ENCODE data around the gene XPR1. TPM values are rescaled to one million over a fixed set of nuclear protein-coding genes. Genes with fewer than 3 reads are reported as not detected.

The XPR1 gene
- total RNA-seq, 3 donors from 2014 or later (not counting 1 experiment from before 2014, with no cell fraction given) = 14.8 to 18.2 (median 16.7) TPM

- H3K4me3 ChIP-seq (ENCODE audit: low read length) = no peak overlapping the region
- intact Hi-C loops (cut with micrococcal nuclease) = no loop called here
- no peaks in the 10 kb centered on the region for H3K27me3 ChIP-seq (ENCODE audit: control insufficient read depth, insufficient read depth, low read length)
- H3K36me3 ChIP-seq (ENCODE audit: control insufficient read depth, insufficient read depth, low read length) = peaks cover 1% of the 10 kb centered on the region
- H3K4me1 ChIP-seq (ENCODE audit: control insufficient read depth, insufficient read depth, low read length) = no peaks in the 10 kb centered on the region
- no peak overlapping the region for H3K27ac ChIP-seq (ENCODE audit: low read length)
- Mint-ChIP-seq H3K36me3 (peaks cover 10% of the 10 kb centered on the region), H3K4me1 (peaks cover 20 to 33% of the 10 kb centered on the region in 2 donors), H3K4me3 (no peak overlapping the region), H3K27me3 (ENCODE audit: low read depth in 2 of 2) (no peaks in the 10 kb centered on the region), H3K9me3 (no peaks in the 10 kb centered on the region), H3K27ac (peak overlapping the region in 1 of 2 donors; percentile 27)
- no peak for TF ChIP-seq CTCF (IDR thresholded peaks at IDR 0.05)
- WGBS (ENCODE audit: insufficient coverage) = 56% methylated on average over 3 of the region's 3 CpGs
- DNase-seq (no peak), ATAC-seq (peak in 1 of 3 donors; percentile 44)
- H3K9me3 ChIP-seq (ENCODE audit: control insufficient read depth, insufficient read depth, low read length) = no peaks in the 10 kb centered on the region
Measured at GRCh38 chr1:180791806-180792205, 160.0 kb downstream of the XPR1 start.

GRCh38 chr1:180793451-180793850 lies 161.6 kb downstream of the XPR1 start:
- H3K27me3 Mint-ChIP-seq (ENCODE audit: low read depth in 2 of 2) = no peaks in the 10 kb centered on the region
- Histone ChIP-seq H3K9me3 (ENCODE audit: control insufficient read depth, insufficient read depth, low read length) (no peaks in the 10 kb centered on the region), H3K4me1 (ENCODE audit: control insufficient read depth, insufficient read depth, low read length) (no peaks in the 10 kb centered on the region), H3K27ac (ENCODE audit: low read length) (no peak overlapping the region), H3K36me3 (ENCODE audit: control insufficient read depth, insufficient read depth, low read length) (peaks cover 1% of the 10 kb centered on the region), H3K27me3 (ENCODE audit: control insufficient read depth, insufficient read depth, low read length) (no peaks in the 10 kb centered on the region), H3K4me3 (ENCODE audit: low read length) (no peak overlapping the region)
- peaks cover 10% of the 10 kb centered on the region for H3K36me3 Mint-ChIP-seq
- no peak overlapping the region for H3K27ac Mint-ChIP-seq
- H3K9me3 Mint-ChIP-seq = no peaks in the 10 kb centered on the region
- DNase-seq (no peak), ATAC-seq (no peak)
- intact Hi-C loops (cut with micrococcal nuclease) = no loop called here
- peaks cover 25 to 28% of the 10 kb centered on the region in 2 donors for H3K4me1 Mint-ChIP-seq
- 100% methylated on average over 1 of the region's 2 CpGs for WGBS (ENCODE audit: insufficient coverage)
- no peak for TF ChIP-seq CTCF (IDR thresholded peaks at IDR 0.05)
- H3K4me3 Mint-ChIP-seq = no peak overlapping the region

- Histone ChIP-seq H3K4me3 (ENCODE audit: low read length) (no peak overlapping the region), H3K4me1 (ENCODE audit: control insufficient read depth, insufficient read depth, low read length) (no peaks in the 10 kb centered on the region), H3K9me3 (ENCODE audit: control insufficient read depth, insufficient read depth, low read length) (no peaks in the 10 kb centered on the region), H3K27me3 (ENCODE audit: control insufficient read depth, insufficient read depth, low read length) (no peaks in the 10 kb centered on the region), H3K36me3 (ENCODE audit: control insufficient read depth, insufficient read depth, low read length) (no peaks in the 10 kb centered on the region), H3K27ac (ENCODE audit: low read length) (no peak overlapping the region)
- H3K27me3 Mint-ChIP-seq (ENCODE audit: low read depth in 2 of 2) = no peaks in the 10 kb centered on the region
- TF ChIP-seq CTCF (IDR thresholded peaks at IDR 0.05) = no peak
- H3K4me3 Mint-ChIP-seq = no peak overlapping the region
- no peak for ATAC-seq
- no peaks in the 10 kb centered on the region for H3K9me3 Mint-ChIP-seq
- H3K36me3 Mint-ChIP-seq = no peaks in the 10 kb centered on the region
- H3K4me1 Mint-ChIP-seq = peaks cover 20 to 23% of the 10 kb centered on the region in 2 donors
- DNase-seq = no peak
- intact Hi-C loops (cut with micrococcal nuclease) = no loop called here
- WGBS (ENCODE audit: insufficient coverage) = 36% methylated on average over 1 of the region's 1 CpG
- no peak overlapping the region for H3K27ac Mint-ChIP-seq
Measured at GRCh38 chr1:180796897-180797640, 165.2 kb downstream of the XPR1 start.

GRCh38 chr1:180800945-180801344 lies 169.1 kb downstream of the XPR1 start:
- no peak for ATAC-seq
- no peak for TF ChIP-seq CTCF (IDR thresholded peaks at IDR 0.05)
- intact Hi-C loops (cut with micrococcal nuclease) = no loop called here
- no peaks in the 10 kb centered on the region for H3K9me3 ChIP-seq (ENCODE audit: control insufficient read depth, insufficient read depth, low read length)
- no peaks in the 10 kb centered on the region for H3K9me3 Mint-ChIP-seq
- no peak overlapping the region for H3K4me3 Mint-ChIP-seq
- no peaks in the 10 kb centered on the region for H3K36me3 ChIP-seq (ENCODE audit: control insufficient read depth, insufficient read depth, low read length)
- H3K27ac ChIP-seq (ENCODE audit: low read length) = no peak overlapping the region
- H3K4me1 ChIP-seq (ENCODE audit: control insufficient read depth, insufficient read depth, low read length) = no peaks in the 10 kb centered on the region
- DNase-seq = no peak
- WGBS (ENCODE audit: insufficient coverage) = 91% methylated on average over 1 of the region's 1 CpG
- no peaks in the 10 kb centered on the region for H3K36me3 Mint-ChIP-seq
- H3K27me3 Mint-ChIP-seq (ENCODE audit: low read depth in 2 of 2) = no peaks in the 10 kb centered on the region
- no peaks in the 10 kb centered on the region for H3K27me3 ChIP-seq (ENCODE audit: control insufficient read depth, insufficient read depth, low read length)
- no peak overlapping the region for H3K4me3 ChIP-seq (ENCODE audit: low read length)
- H3K4me1 Mint-ChIP-seq = peaks cover 7 to 11% of the 10 kb centered on the region in 2 donors
- no peak overlapping the region for H3K27ac Mint-ChIP-seq

Measured in natural killer cell (primary cell).